CD4-positive, CD25-positive, alpha-beta regulatory T cell (primary cell): Measurements from ENCODE around the gene UNC5B. TPM values are rescaled to one million over a fixed set of nuclear protein-coding genes. Genes with fewer than 3 reads are reported as not detected.
A peak's percentile ranks its signal among the peaks of the same experiment; 100 is the strongest.

Experiments used
- ATAC-seq, 2 donors: fragments of 150-1000 bp; cut with Tn5 transposase; one replicate each; pipeline ENCODE4 v1.10.0; 2021; ENCODE audit warnings: low read depth in 2 of 2, moderate number of reproducible peaks in 2 of 2, moderate library complexity in 1 of 2
- DNase-seq, 3 donors: peaks; one replicate each; pipeline versions ENCODE4 v3.0.0 to v3.0.0-alpha.2; 2012 to 2022; ENCODE audit warnings: mixed read lengths in 1 of 3
- H3K27ac ChIP-seq: one replicate; pipeline ENCODE4 v1.7.0; 2013; ENCODE audit warnings: mild to moderate bottlenecking, low read length; ENCODE audit not compliant: insufficient read depth, poor library complexity, severe bottlenecking
- H3K27me3 ChIP-seq: one replicate; pipeline ENCODE4 v1.7.0; 2013; ENCODE audit warnings: low read length; ENCODE audit not compliant: control insufficient read depth, insufficient read depth
- H3K36me3 ChIP-seq: one replicate; pipeline ENCODE4 v1.7.0; 2013; ENCODE audit warnings: mild to moderate bottlenecking, low read length, moderate library complexity; ENCODE audit not compliant: control insufficient read depth, insufficient read depth
- H3K4me1 ChIP-seq: 2 replicates; pipeline ENCODE4 v1.7.0; 2013; ENCODE audit warnings: mild to moderate bottlenecking, low read length; ENCODE audit not compliant: insufficient read depth, control insufficient read depth, poor library complexity, severe bottlenecking
- H3K4me3 ChIP-seq: one replicate; pipeline ENCODE4 v1.7.0; 2013; ENCODE audit warnings: low read depth, mild to moderate bottlenecking, low read length, moderate library complexity
- H3K9me3 ChIP-seq, 2 experiments: 1 replicate in 1 of 2; 2 replicates in 1 of 2; pipeline ENCODE4 v1.7.0; 2013; ENCODE audit warnings: low read length in 2 of 2, mild to moderate bottlenecking in 1 of 2, moderate library complexity in 1 of 2; ENCODE audit not compliant: control insufficient read depth in 2 of 2
- H3K27ac Mint-ChIP-seq, 3 donors: one replicate each; pipeline ENCODE4 v1.8.0; 2020 to 2022; ENCODE audit warnings: mild to moderate bottlenecking in 3 of 3, mixed read lengths in 3 of 3, moderate library complexity in 2 of 3
- H3K27me3 Mint-ChIP-seq: one replicate; pipeline ENCODE4 v1.8.0; 2022; ENCODE audit warnings: mild to moderate bottlenecking, mixed read lengths
- H3K36me3 Mint-ChIP-seq: one replicate; pipeline ENCODE4 v1.8.0; 2020; ENCODE audit warnings: mixed read lengths
- H3K4me1 Mint-ChIP-seq, 4 donors: one replicate each; pipeline ENCODE4 v1.8.0; 2020 to 2022; ENCODE audit warnings: mixed read lengths in 4 of 4, mild to moderate bottlenecking in 1 of 4
- H3K4me3 Mint-ChIP-seq, 4 donors: one replicate each; pipeline ENCODE4 v1.8.0; 2020 to 2022; ENCODE audit warnings: mild to moderate bottlenecking in 4 of 4, mixed read lengths in 4 of 4, moderate library complexity in 3 of 4
- H3K9me3 Mint-ChIP-seq, 7 donors: one replicate each; pipeline ENCODE4 v1.8.0; 2020 to 2022; ENCODE audit warnings: mixed read lengths in 7 of 7, mild to moderate bottlenecking in 3 of 7, moderate library complexity in 2 of 7
- polyA plus RNA-seq, 4 donors: library from polyadenylated mRNA; unstranded; fragments of 300-500 nt; fragmentation: Illumina TruSeq; gene quantifications; one replicate each; pipeline ENCODE4 v1.2.3, GENCODE V29; 2021
- total RNA-seq: library from RNA; stranded (reverse); gene quantifications from one replicate; pipeline ENCODE4 v1.2.3, GENCODE V29; 2022

The UNC5B gene
- total and polyA plus RNA-seq, 5 donors from 2014 or later = 0.07 TPM; not detected in 4

DNA sequence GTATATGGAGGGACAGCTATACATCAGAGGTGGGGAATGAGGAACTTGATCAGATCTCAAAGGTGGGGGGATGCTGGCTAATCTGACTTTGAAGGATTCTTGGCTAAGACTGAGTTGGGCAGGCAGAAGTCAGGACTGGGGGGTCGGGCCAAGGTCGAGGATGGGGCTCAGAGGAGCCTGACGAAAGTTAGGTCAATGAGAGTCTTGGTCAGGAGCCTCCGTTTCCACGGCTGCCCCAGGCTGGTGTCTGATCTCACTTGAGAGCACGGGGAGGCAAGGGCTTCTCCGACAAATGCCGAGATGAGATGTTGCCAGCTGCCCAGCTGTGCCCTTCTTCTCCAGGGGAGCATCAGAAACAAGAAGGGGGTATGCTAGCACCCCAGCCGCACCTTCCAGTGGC, 112.4 kb downstream of the UNC5B start:
- Mint-ChIP-seq H3K4me3 (no peak overlapping the region), H3K9me3 (no peaks in the 10 kb centered on the region), H3K27me3 (no peaks in the 10 kb centered on the region), H3K36me3 (peaks cover 30% of the 10 kb centered on the region), H3K4me1 (peaks cover 6 to 50% (median 30%) of the 10 kb centered on the region in 4 donors), H3K27ac (no peak overlapping the region)
- Histone ChIP-seq H3K27ac (no peak overlapping the region), H3K9me3 (no peaks in the 10 kb centered on the region), H3K4me1 (peaks cover 13% of the 10 kb centered on the region), H3K27me3 (no peaks in the 10 kb centered on the region), H3K36me3 (peaks cover 12% of the 10 kb centered on the region), H3K4me3 (no peak overlapping the region)
- ATAC-seq = no peak
- DNase-seq = no peak

DNA sequence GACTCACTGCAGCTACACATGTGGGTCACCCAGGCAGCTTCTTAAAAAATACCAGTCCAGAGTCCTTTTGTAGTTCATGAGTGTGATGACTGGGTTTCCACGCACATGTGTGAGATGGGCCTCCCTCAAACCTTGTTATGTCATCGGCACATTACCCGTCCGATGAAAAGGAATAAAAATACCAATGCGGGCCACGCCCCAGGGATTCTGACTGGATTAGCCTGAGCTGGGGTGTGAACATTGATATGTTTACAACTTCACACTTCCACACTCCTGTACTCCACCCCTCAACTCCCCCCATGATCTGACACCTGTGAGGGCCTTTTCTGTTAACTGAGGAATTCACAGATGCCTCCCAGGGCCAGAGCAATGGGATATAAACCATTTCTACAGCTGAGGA, 112.9 kb downstream of the UNC5B start:
- peaks cover 30% of the 10 kb centered on the region for H3K36me3 Mint-ChIP-seq

DNA sequence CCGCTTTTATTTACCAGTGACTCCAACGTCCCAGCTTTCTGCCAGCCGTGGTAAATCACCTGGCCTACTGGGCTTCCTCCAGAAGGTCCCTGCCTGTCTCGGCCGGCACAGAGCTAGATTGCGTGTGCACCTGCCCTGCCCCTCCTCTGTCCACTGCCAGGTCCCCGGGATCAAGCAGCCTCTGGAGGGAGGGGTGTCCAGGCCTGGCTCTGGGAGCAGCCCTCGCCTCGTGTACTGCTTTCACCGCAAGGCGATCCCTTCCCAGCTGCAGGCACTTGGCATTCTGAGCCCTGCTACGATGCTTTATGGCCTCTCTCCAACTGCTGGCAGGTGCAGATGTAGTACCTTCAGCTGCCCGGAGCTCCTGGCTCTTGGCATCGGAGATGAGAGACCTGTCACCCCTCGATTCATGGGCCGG, 114.1 kb downstream of the UNC5B start:
- H3K4me3 ChIP-seq = no peak overlapping the region
- no peaks in the 10 kb centered on the region for H3K27me3 Mint-ChIP-seq
- peaks cover 6 to 39% (median 28%) of the 10 kb centered on the region in 4 donors for H3K4me1 Mint-ChIP-seq
- H3K36me3 ChIP-seq = peaks cover 12% of the 10 kb centered on the region
- H3K27me3 ChIP-seq = no peaks in the 10 kb centered on the region
- no peak overlapping the region for H3K4me3 Mint-ChIP-seq
- H3K9me3 Mint-ChIP-seq = no peaks in the 10 kb centered on the region
- no peak overlapping the region for H3K27ac ChIP-seq
- no peak for DNase-seq
- H3K4me1 ChIP-seq = no peaks in the 10 kb centered on the region
- no peak overlapping the region for H3K27ac Mint-ChIP-seq
- ATAC-seq = no peak
- H3K9me3 ChIP-seq = no peaks in the 10 kb centered on the region
- peaks cover 35% of the 10 kb centered on the region for H3K36me3 Mint-ChIP-seq

More for the DNA sequence above, 112.9 kb downstream of the UNC5B start:
- Mint-ChIP-seq H3K27ac (no peak overlapping the region), H3K4me1 (peaks cover 6 to 45% (median 28%) of the 10 kb centered on the region in 4 donors), H3K4me3 (no peak overlapping the region), H3K27me3 (no peaks in the 10 kb centered on the region), H3K9me3 (no peaks in the 10 kb centered on the region)
- Histone ChIP-seq H3K4me1 (peaks cover 8% of the 10 kb centered on the region), H3K27ac (no peak overlapping the region), H3K36me3 (peaks cover 12% of the 10 kb centered on the region), H3K9me3 (no peaks in the 10 kb centered on the region), H3K4me3 (no peak overlapping the region), H3K27me3 (no peaks in the 10 kb centered on the region)
- DNase-seq (no peak), ATAC-seq (no peak)

DNA sequence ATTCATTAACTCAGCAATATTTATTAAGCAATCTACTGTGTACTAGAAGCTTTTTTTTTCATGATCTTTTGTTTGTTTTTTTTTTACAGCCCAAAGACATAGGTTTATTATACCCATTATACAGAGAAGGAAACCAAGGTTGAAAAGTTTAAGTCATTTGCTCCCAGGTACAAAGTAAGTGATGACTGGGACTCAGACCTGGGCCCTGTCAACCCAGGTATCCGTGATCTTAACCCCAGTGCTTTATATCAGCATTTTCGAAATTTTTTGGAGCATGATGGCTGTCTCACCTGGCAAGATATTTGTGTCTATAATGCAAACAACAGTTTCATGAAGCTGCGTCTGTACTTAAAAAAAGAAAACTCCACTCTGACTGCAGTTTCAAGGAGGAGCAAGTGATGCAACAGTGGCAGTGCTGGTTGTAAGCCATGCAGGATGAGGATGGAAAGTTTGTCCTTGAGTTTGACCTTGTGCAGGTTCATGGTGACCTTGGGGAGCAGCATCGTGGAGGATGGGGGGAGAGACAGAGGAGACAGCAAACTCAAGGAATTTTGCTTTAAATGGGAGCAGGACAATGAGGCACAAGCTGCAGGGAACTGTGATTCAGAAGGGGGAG, 118.5 kb downstream of the UNC5B start:
- H3K27ac Mint-ChIP-seq = no peak overlapping the region
- H3K9me3 ChIP-seq = no peaks in the 10 kb centered on the region
- H3K4me1 ChIP-seq = no peaks in the 10 kb centered on the region
- no peak overlapping the region for H3K27ac ChIP-seq
- no peaks in the 10 kb centered on the region for H3K27me3 ChIP-seq
- H3K36me3 ChIP-seq = no peaks in the 10 kb centered on the region
- no peak overlapping the region for H3K4me3 Mint-ChIP-seq
- no peaks in the 10 kb centered on the region for H3K27me3 Mint-ChIP-seq
- peaks cover 0 to 25% (median 11%) of the 10 kb centered on the region in 4 donors for H3K4me1 Mint-ChIP-seq
- no peak for DNase-seq
- H3K4me3 ChIP-seq = no peak overlapping the region
- peaks cover 20% of the 10 kb centered on the region for H3K36me3 Mint-ChIP-seq
- ATAC-seq = no peak
- no peaks in the 10 kb centered on the region for H3K9me3 Mint-ChIP-seq

DNA sequence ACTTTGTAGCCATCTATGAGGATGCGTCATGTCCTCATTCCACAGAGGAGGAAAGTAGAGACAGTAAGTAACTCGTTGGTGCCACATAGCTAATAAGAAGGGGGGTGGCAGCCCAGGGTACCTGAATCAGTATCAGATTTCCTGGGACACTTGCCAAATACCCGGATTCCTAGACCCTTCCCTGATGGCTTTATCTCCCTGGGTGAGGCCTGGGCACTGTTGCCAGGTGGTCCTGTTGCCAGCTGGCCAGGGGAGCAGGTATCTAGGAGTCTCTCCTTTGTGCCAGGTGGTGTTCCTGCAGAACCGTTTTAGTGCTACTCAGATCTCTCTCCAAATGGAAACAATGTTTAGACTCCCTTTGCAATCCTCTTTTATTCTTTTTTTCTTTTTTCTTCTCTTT, 119.4 kb downstream of the UNC5B start:
- no peak overlapping the region for H3K27ac Mint-ChIP-seq

DNA sequence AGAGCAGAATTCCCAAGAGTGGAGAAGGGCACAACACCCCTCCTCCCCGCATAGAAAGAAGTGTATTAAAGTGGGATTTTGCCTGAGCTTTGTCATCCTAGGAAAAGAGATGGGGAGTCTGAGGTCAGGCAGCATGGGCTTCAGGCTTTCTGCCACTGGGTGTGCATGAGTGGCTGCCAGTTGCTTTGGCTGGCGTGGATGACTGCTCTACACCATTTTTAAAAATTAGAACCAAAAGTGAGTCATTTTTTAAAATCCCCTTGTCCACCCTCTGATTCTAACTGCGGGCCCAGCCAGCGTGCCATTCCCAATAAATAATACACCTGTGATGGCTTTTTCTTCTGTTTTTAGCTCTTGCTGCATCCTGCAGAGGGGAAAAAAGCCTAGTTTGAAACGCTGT, 120.1 kb downstream of the UNC5B start:
- Mint-ChIP-seq H3K27ac (peak overlapping the region in 1 of 3 donors; percentile 94), H3K4me3 (no peak overlapping the region), H3K4me1 (peaks cover 0 to 23% (median 8%) of the 10 kb centered on the region in 4 donors), H3K36me3 (peaks cover 20% of the 10 kb centered on the region), H3K27me3 (no peaks in the 10 kb centered on the region), H3K9me3 (no peaks in the 10 kb centered on the region)
- Histone ChIP-seq H3K27me3 (no peaks in the 10 kb centered on the region), H3K36me3 (no peaks in the 10 kb centered on the region), H3K9me3 (no peaks in the 10 kb centered on the region), H3K4me3 (no peak overlapping the region), H3K4me1 (no peaks in the 10 kb centered on the region), H3K27ac (no peak overlapping the region)
- DNase-seq (no peak), ATAC-seq (no peak)

More for the DNA sequence above, 119.4 kb downstream of the UNC5B start:
- Histone ChIP-seq H3K4me3 (no peak overlapping the region), H3K9me3 (no peaks in the 10 kb centered on the region), H3K4me1 (no peaks in the 10 kb centered on the region), H3K27ac (no peak overlapping the region), H3K36me3 (no peaks in the 10 kb centered on the region), H3K27me3 (no peaks in the 10 kb centered on the region)
- DNase-seq (no peak), ATAC-seq (no peak)
- peaks cover 20% of the 10 kb centered on the region for H3K36me3 Mint-ChIP-seq
- no peaks in the 10 kb centered on the region for H3K9me3 Mint-ChIP-seq
- no peaks in the 10 kb centered on the region for H3K27me3 Mint-ChIP-seq
- H3K4me1 Mint-ChIP-seq = peaks cover 0 to 28% (median 11%) of the 10 kb centered on the region in 4 donors
- H3K4me3 Mint-ChIP-seq = no peak overlapping the region

DNA sequence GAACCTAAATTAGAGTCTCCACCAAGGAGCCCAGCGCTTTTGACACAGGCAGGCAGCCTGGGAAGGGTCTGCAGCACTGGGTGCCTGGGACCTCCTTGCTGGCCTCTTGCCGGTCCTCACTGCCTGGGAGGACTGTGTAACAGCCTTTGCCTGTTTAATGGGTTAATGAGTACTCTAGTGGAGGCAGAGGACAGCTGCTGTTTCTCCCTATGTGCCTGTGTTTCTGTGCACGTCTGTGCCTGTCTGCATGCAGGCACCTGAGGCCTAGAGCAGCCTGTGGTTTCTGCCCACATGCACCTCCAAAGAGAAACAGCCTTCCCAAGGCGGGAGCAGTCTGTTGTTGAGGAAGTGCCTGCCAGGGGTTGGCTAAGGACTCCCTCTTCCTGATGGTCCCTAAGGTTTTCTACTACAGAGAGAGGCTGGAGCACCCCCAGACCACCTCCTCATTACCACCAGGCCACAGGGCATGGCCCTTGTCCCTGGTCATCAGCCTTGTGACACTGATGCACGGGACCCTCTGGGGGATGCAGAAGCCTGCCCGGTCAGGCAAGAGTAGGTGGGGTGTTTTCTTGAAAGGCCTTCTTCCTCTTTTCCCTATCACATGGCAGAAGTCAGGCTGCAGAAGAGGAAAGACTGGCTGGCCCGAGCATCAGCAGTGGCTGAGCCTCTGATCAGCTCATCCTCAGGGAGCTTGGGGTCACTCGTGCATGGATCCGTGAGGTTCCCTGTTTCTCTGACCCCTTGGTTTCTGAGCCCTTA, 120.9 kb downstream of the UNC5B start:
- DNase-seq (no peak), ATAC-seq (no peak)

More for the DNA sequence above, 120.9 kb downstream of the UNC5B start:
- H3K4me1 ChIP-seq = no peaks in the 10 kb centered on the region
- no peaks in the 10 kb centered on the region for H3K27me3 ChIP-seq
- Mint-ChIP-seq H3K9me3 (no peaks in the 10 kb centered on the region), H3K4me3 (no peak overlapping the region), H3K27me3 (no peaks in the 10 kb centered on the region), H3K36me3 (peaks cover 16% of the 10 kb centered on the region), H3K27ac (peak overlapping the region in 1 of 3 donors; percentile 94), H3K4me1 (peaks cover 0 to 23% (median 7%) of the 10 kb centered on the region in 4 donors)
- H3K9me3 ChIP-seq = no peaks in the 10 kb centered on the region
- H3K36me3 ChIP-seq = no peaks in the 10 kb centered on the region
- H3K4me3 ChIP-seq = no peak overlapping the region
- no peak overlapping the region for H3K27ac ChIP-seq
